HepG2 (cell line): ENCODE results near the gene NHSL1. TPM values are rescaled to one million over a fixed set of nuclear protein-coding genes. Genes with fewer than 3 reads are reported as not detected.

Source experiments
- DPF2 ChIP-seq: sonication (generic); formaldehyde crosslinking; IDR thresholded peaks from 2 replicates; pipeline ENCODE4 v1.4.0; 2020; ENCODE audit warnings: mild to moderate bottlenecking, low read depth, missing genetic modification reagents, borderline replicate concordance
- FOXK1 ChIP-seq: sonication (generic); formaldehyde crosslinking; IDR thresholded peaks from 2 replicates; pipeline ENCODE4 v1.4.0; 2020; ENCODE audit warnings: low read depth, missing genetic modification reagents, borderline replicate concordance
- GTF3A ChIP-seq: sonication (generic); formaldehyde crosslinking; conservative IDR thresholded peaks from 2 replicates; pipeline ENCODE4 v1.4.0; 2020; ENCODE audit warnings: mild to moderate bottlenecking, missing genetic modification reagents
- HIVEP1 ChIP-seq: sonication (generic); formaldehyde crosslinking; IDR thresholded peaks from 2 replicates; pipeline ENCODE4 v1.4.0; 2020; ENCODE audit warnings: mild to moderate bottlenecking, missing genetic modification reagents
- KDM2A ChIP-seq: sonication (generic); formaldehyde crosslinking; IDR thresholded peaks from 2 replicates; pipeline ENCODE4 v1.4.0; 2020; ENCODE audit warnings: low read depth, missing genetic modification reagents, borderline replicate concordance
- KLF11 ChIP-seq: IDR thresholded peaks from 2 replicates; pipeline ENCODE4 v1.6.1; 2016; ENCODE audit warnings: missing compliant biosample characterization
- KLF9 ChIP-seq: IDR thresholded peaks from 2 replicates; pipeline ENCODE4 v1.6.1; 2016; ENCODE audit warnings: low read depth
- MAFF ChIP-seq: IDR thresholded peaks from 2 replicates; pipeline ENCODE4 v1.6.1; 2011; ENCODE audit warnings: low read depth, low read length, improper control_type of control experiment
- MIER3 ChIP-seq: IDR thresholded peaks from 2 replicates; pipeline ENCODE4 v1.6.1; 2016; ENCODE audit warnings: missing compliant biosample characterization, borderline replicate concordance
- MIXL1 ChIP-seq: IDR thresholded peaks from 2 replicates; pipeline ENCODE4 v1.6.1; 2016
- RERE ChIP-seq: IDR thresholded peaks from 2 replicates; pipeline ENCODE4 v1.6.1; 2016; ENCODE audit warnings: low read depth, missing genetic modification reagents, missing compliant biosample characterization
- REXO4 ChIP-seq: sonication (generic); formaldehyde crosslinking; IDR thresholded peaks from 2 replicates; pipeline ENCODE4 v1.8.0; 2022; ENCODE audit warnings: missing genetic modification reagents, mild to moderate bottlenecking, borderline replicate concordance
- SOX13 ChIP-seq, 3 experiments: fragments of 450-650 bp in 1 of 3; sonication (generic) in 1 of 3; formaldehyde crosslinking in 1 of 3; IDR thresholded peaks in 2 of 3; conservative IDR thresholded peaks in 1 of 3; 2 replicates each; pipeline versions ENCODE4 v1.5.0 to v1.6.1; 2016 to 2020; ENCODE audit warnings: antibody characterized with exemption in 1 of 3, mild to moderate bottlenecking in 1 of 3, missing compliant biosample characterization in 1 of 3, missing genetic modification reagents in 1 of 3, moderate library complexity in 1 of 3
- SOX6 ChIP-seq, 2 experiments: fragments of 450-650 bp in 1 of 2; sonication (generic) in 1 of 2; formaldehyde crosslinking in 1 of 2; IDR thresholded peaks; 2 replicates each; pipeline versions ENCODE4 v1.4.0 to v1.6.1; 2017 to 2020; ENCODE audit warnings: antibody characterized with exemption in 1 of 2, mild to moderate bottlenecking in 1 of 2, missing genetic modification reagents in 1 of 2
- SP5 ChIP-seq: IDR thresholded peaks from 2 replicates; pipeline ENCODE4 v1.6.1; 2016; ENCODE audit warnings: low read depth, borderline replicate concordance
- ZNF501 ChIP-seq: sonication (generic); formaldehyde crosslinking; IDR thresholded peaks from 2 replicates; pipeline ENCODE4 v1.5.1; 2020; ENCODE audit warnings: mild to moderate bottlenecking, moderate library complexity, missing genetic modification reagents
- ZNF510 ChIP-seq: sonication (generic); formaldehyde crosslinking; IDR thresholded peaks from 2 replicates; pipeline ENCODE4 v1.4.0; 2020; ENCODE audit warnings: low read depth, mild to moderate bottlenecking, missing genetic modification reagents
- ZNF556 ChIP-seq: sonication (generic); formaldehyde crosslinking; IDR thresholded peaks from 2 replicates; pipeline ENCODE4 v1.4.0; 2020; ENCODE audit warnings: mild to moderate bottlenecking, missing genetic modification reagents, borderline replicate concordance
- ZNF660 ChIP-seq: sonication (generic); formaldehyde crosslinking; IDR thresholded peaks from 2 replicates; pipeline ENCODE4 v1.5.1; 2020; ENCODE audit warnings: mild to moderate bottlenecking, low read depth, missing genetic modification reagents, borderline replicate concordance
- polyA plus RNA-seq, 8 experiments: library from polyadenylated mRNA; depleted of rRNA in 3 of 8; stranded (reverse) in 7 of 8; unstranded in 1 of 8; fragments of >200 nt; fragmentation: Illumina TruSeq in 4 of 8; extraction: Trizol in 4 of 8; gene quantifications; 2 replicates each; pipeline versions ENCODE4 v1.2.1 to v1.2.3, GENCODE V29; 2011 to 2016; ENCODE audit warnings: low read depth in 4 of 8, missing spikeins in 1 of 8, mixed read lengths in 1 of 8; ENCODE audit not compliant: insufficient read depth in 1 of 8
- total RNA-seq, 5 experiments: library from RNA; depleted of rRNA; stranded (reverse); fragments of >200 nt; fragmentation: Illumina TruSeq; extraction: Trizol; gene quantifications; 2 replicates each; pipeline ENCODE4 v1.2.3, GENCODE V29; 2016; ENCODE audit warnings: low read depth in 1 of 5
- TF ChIP-seq, protein P1 (sequence below): sonication (generic); formaldehyde crosslinking; IDR thresholded peaks from 2 replicates; pipeline ENCODE4 v1.8.1; 2022; ENCODE audit warnings: low read depth, mild to moderate bottlenecking, missing genetic modification reagents

The NHSL1 gene
- total and polyA plus RNA-seq, 2 of the 13 experiments (the other 11 are each of a cell fraction or from before 2014, with no cell fraction given) = 24.9 to 53.6 TPM

DNA sequence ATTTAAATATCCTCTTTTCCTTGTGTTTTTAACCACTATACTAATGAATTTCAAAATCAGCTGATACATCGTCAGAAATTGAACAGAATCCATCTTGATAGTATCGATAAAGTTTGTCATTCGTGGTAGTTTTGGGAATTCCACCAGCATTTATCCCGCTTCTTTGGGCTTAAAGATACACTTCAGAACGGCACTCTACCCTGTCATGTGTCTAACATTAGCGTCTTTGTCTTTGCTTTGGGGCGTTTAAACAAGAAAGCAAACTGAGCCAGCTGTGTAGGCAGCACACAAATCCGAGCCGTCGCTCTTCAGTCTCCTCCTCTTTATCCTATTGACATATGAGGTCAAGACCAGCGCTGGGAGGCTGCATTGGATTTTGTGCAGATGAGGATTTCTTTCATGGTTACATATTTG lies 27.5 kb upstream of the NHSL1 start (continued):
- TF ChIP-seq, protein P1, sequence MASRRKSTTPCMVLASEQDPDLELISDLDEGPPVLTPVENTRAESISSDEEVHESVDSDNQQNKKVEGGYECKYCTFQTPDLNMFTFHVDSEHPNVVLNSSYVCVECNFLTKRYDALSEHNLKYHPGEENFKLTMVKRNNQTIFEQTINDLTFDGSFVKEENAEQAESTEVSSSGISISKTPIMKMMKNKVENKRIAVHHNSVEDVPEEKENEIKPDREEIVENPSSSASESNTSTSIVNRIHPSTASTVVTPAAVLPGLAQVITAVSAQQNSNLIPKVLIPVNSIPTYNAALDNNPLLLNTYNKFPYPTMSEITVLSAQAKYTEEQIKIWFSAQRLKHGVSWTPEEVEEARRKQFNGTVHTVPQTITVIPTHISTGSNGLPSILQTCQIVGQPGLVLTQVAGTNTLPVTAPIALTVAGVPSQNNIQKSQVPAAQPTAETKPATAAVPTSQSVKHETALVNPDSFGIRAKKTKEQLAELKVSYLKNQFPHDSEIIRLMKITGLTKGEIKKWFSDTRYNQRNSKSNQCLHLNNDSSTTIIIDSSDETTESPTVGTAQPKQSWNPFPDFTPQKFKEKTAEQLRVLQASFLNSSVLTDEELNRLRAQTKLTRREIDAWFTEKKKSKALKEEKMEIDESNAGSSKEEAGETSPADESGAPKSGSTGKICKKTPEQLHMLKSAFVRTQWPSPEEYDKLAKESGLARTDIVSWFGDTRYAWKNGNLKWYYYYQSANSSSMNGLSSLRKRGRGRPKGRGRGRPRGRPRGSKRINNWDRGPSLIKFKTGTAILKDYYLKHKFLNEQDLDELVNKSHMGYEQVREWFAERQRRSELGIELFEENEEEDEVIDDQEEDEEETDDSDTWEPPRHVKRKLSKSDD (CRISPR knock-in tag) = no peak
- TF ChIP-seq FOXK1 (CRISPR knock-in tag) = peak; percentile 61; the same call in 1 of the 2 replicates
- TF ChIP-seq RERE (CRISPR knock-in tag) = 0 out of 2 replicates have a peak, but pooled peaks have one; percentile 56
- TF ChIP-seq KLF9 (CRISPR knock-in tag) = no peak
- TF ChIP-seq KLF11 (CRISPR knock-in tag) = peak; percentile 21; the same call in 1 of the 2 replicates
- TF ChIP-seq SOX13 (IDR thresholded peaks at IDR 0.05) = no peak
- peak in 1 of 2 experiments; percentile 87; a peak in 2 of 4 replicates for TF ChIP-seq SOX13 (CRISPR knock-in tag; conservative IDR thresholded peaks at IDR 0.05 in 1 of 2, IDR thresholded peaks at IDR 0.05 in 1 of 2)
- TF ChIP-seq GTF3A (CRISPR knock-in tag) = no peak
- TF ChIP-seq ZNF556 (CRISPR knock-in tag) = no peak
- 0 out of 2 replicates have a peak, but pooled peaks have one; percentile 36 for TF ChIP-seq ZNF501 (CRISPR knock-in tag)
- TF ChIP-seq KDM2A (CRISPR knock-in tag) = 0 out of 2 replicates have a peak, but pooled peaks have one; percentile 27
- peak; percentile 24; the same call in 1 of the 2 replicates for TF ChIP-seq MIER3
- no peak for TF ChIP-seq REXO4
- TF ChIP-seq SOX6 (IDR thresholded peaks at IDR 0.05) = no peak
- TF ChIP-seq SOX6 (CRISPR knock-in tag; IDR thresholded peaks at IDR 0.05) = peak; percentile 67
- no peak for TF ChIP-seq HIVEP1 (CRISPR knock-in tag)
- no peak for TF ChIP-seq MIXL1
- no peak for TF ChIP-seq ZNF510
- no peak for TF ChIP-seq MAFF
- peak; percentile 51; the same call in 1 of the 2 replicates for TF ChIP-seq DPF2
- peak; percentile 71 for TF ChIP-seq SP5
- TF ChIP-seq ZNF660 = no peak
